HG02870 (cell line): ENCODE measurements around the gene TCP11L2.

ENCODE experiments used
- ATAC-seq: cut with Tn5 transposase; IDR thresholded peaks from one replicate; pipeline ENCODE4 v1.9.1; 2021; ENCODE audit warnings: mild to moderate bottlenecking, moderate library complexity; ENCODE audit not compliant: unreplicated experiment

Gene TCP11L2

DNA sequence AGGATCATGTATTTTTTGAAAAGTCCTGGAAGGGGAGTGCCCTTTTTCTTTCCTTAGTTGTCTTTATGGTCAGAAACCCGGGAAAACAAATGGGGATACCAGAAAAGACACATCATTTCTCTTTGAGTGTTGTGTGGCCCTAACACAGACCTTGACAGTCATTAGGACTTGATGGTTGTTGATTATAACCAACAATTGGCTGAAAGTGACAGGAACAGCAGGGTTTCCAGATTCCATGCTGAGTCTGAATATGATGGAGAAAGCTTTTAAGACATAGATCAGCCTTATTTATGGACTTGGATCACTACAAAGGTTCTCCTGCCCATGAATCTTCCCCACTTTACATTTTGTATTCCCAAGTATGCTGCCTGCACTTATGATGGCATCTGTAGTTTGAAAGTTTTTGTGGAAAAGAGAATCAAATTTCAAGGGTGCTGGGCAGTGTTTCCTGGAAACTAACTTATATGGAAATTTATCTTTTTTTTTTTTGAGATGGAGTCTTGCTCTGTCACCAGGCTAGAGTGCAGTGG lies 85.4 kb downstream of the TCP11L2 start:
- ATAC-seq = no peak

DNA sequence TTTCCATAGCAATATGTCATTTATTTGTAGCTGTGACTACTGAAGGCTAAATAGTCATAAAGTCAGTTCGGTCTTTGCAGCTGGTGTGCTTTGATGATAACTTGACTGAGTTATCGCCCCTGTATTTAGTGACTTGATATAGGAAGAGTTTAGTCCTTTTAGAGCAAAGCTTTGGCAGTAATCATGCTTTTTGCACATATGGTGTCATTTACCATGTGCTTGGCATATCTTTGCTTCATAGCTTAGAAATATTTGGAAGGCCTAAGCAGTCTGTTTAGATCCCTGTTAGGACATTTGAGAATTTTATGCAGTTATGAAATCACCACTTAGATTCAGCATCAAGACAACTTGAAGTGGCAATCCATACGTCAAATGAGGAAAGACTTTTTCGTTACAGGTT lies 86.6 kb downstream of the TCP11L2 start:
- ATAC-seq = no peak

DNA sequence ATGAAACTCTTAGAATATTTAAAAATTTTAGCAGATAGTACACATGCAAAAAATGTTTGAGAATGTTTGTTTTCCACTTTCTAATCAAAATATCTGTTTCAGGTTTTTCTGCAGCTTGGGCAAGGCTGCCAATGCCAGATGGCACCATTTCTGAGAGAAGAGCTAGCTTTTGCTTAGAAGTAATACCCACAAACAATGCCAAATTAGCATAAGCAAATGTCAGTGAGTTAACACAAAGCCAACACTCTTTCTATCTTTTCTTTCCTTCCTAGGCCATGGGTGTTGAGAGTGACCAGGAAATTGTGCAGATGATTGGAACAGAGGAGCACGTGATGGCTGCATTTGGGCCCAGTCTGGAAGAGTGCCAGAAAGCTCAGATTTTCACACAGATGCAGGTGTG lies 90.2 kb downstream of the TCP11L2 start:
- no peak for ATAC-seq
